ENCODE results near the gene ST6GALNAC1.

DNA sequence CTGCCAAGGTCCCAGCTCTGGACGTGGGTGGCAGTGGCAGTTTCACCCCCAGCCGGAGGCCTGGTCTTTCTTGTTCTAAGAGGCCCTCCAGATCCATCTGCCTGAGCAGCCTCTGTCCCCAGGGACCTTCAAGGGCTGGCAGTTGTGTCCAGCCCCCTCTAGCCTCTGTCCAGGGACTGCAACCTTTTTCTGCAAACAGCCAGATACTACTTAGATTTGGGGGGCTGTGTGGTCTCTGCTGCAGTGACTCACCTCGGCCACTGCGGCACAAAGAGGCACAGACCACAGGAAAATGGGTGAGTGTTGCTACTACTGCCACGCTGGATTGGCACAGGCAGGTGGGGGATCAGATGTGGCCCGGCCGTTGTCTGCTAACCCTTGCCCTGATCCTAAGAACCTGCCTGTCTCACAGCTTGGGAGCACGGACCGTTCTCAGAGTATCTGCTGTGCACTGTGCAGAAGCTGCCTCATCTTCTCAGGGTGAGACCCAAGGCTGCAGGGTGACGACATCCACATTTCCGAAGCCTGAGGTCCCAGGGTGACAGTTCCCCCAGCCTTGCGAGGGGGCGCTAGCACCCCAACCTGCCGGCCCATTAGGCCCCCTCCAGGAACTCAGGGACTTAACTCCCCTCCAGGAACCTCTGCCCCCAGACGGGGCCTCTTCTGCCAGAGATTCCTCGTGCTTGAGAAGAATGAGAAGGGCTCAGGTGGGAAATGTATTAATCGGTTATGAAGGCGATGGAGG is 39.6 kb upstream of the ST6GALNAC1 start:
- TF ChIP-seq, protein P1, sequence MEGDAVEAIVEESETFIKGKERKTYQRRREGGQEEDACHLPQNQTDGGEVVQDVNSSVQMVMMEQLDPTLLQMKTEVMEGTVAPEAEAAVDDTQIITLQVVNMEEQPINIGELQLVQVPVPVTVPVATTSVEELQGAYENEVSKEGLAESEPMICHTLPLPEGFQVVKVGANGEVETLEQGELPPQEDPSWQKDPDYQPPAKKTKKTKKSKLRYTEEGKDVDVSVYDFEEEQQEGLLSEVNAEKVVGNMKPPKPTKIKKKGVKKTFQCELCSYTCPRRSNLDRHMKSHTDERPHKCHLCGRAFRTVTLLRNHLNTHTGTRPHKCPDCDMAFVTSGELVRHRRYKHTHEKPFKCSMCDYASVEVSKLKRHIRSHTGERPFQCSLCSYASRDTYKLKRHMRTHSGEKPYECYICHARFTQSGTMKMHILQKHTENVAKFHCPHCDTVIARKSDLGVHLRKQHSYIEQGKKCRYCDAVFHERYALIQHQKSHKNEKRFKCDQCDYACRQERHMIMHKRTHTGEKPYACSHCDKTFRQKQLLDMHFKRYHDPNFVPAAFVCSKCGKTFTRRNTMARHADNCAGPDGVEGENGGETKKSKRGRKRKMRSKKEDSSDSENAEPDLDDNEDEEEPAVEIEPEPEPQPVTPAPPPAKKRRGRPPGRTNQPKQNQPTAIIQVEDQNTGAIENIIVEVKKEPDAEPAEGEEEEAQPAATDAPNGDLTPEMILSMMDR (IDR thresholded peaks at IDR 0.05), result no peak
- no peak for TF ChIP-seq ZFX (IDR thresholded peaks at IDR 0.05; ENCODE audit: borderline replicate concordance)
